HG03108 (cell line): ENCODE measurements around the gene CCDC127.

Experiments used
- ATAC-seq: cut with Tn5 transposase; IDR thresholded peaks from one replicate; pipeline ENCODE4 v1.9.1; 2021; ENCODE audit warnings: moderate library complexity; ENCODE audit not compliant: unreplicated experiment

The CCDC127 gene

GRCh38 chr5:160921-161802 is 56.8 kb downstream of the CCDC127 start:
- no peak for ATAC-seq

- ATAC-seq = no peak
Measured at GRCh38 chr5:160173-160510, 57.8 kb downstream of the CCDC127 start.

GRCh38 chr5:159448-160172 is 58.3 kb downstream of the CCDC127 start:
- no peak for ATAC-seq

DNA sequence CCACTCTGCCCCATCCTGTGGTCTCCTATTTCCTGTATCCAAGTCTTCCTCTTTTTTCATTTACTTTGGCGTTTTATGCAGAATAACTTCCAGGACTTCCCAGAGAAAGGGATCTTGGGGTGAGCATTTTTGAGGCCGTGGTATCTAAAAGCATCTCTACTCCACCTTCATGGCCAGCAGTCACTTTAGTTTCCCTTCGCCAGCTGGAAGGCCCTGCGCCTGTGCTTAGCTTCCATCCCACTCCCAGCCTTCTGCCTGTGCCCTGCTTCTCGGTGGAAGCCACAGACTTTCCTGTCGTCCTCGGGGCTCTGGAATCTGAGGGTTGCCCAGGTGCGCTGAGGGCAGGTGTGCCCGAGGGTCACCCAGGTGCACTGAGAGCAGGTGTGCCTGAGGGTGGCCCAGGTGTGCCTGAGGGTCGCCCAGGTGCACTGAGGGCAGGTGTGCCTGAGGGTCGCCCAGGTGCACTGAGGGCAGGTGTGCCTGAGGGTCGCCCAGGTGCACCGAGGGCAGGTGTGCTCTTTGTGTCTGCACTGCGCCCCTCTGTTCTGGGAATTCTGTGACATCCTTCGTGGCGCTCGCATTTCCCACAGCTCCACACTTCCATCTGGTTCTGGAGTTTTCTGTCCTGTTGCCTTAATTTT is 59.0 kb downstream of the CCDC127 start:
- ATAC-seq = no peak

- no peak for ATAC-seq
Measured at GRCh38 chr5:157801-158200, 60.2 kb downstream of the CCDC127 start.

DNA sequence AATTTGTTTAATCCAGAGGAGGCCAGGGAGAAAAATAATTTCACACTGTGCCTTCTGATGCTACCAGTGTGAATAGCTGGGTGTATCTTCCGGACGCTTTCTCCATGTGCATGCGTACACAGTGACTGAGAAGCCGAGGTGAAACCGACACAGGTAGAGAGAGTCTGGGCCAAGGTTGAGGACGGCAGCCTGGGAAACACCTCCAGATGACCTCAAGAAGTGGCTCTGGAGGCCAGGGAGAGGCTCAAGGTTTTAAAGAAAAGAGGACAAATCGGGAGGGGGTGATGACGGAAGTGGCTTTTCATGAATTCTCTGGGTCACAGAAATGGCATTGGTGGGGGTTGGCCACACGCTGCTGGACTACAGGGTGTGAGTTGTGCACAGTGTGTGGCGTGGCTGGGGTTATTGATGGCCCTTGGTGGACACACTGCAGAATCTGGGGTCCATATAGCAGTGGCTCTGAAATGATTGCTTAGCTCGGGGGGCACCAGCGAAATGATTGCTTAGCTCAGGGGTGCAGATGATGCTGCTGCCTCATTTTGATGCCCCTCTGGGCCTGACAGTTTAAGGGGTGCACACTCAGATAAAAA is 60.7 kb downstream of the CCDC127 start:
- no peak for ATAC-seq

- no peak for ATAC-seq
Measured at GRCh38 chr5:156411-157072, 61.4 kb downstream of the CCDC127 start.

DNA sequence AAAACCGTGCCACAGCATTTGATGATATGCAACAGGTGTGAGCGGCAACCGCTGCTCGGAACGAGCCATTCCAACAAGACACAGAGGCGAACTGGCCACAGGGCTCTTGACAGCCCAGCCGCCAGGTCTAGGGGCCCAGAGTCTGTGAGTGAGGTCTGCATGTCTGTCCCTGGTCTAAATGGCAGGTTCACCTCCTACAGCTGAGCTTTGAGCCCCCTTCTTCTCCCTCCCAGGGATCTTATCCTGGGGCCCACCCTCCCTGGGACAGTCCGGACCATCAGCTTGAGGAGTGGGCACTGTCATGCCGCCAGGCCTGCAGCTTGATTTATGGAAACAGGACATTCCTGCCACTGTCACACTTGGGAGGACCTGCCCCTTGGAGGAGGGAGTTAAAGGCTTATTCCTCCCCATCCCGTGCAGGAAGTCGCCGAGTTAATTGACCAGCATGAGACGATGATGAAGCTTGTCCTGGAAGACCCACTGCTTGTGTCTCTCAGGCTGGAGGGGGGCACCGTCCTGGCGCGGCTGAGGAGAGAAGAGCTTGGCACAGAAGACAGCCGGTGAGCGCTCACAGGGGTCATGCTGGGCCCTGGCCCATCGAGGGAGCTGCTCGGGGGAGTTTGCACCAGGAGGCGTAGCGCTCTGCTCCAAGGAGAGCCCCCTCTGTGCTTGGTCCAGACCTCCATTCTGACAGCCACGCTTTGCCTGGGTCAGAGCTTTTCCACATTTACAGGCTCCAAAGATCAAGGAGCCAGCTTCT is 62.1 kb downstream of the CCDC127 start:
- ATAC-seq = no peak

GRCh38 chr5:154826-155225 is 63.1 kb downstream of the CCDC127 start:
- ATAC-seq = no peak

- ATAC-seq = no peak
Measured at GRCh38 chr5:154236-154635, 63.7 kb downstream of the CCDC127 start.

GRCh38 chr5:153256-153655 is 64.7 kb downstream of the CCDC127 start:
- ATAC-seq = no peak

- no peak for ATAC-seq
Measured at GRCh38 chr5:152077-152476, 65.9 kb downstream of the CCDC127 start.

DNA sequence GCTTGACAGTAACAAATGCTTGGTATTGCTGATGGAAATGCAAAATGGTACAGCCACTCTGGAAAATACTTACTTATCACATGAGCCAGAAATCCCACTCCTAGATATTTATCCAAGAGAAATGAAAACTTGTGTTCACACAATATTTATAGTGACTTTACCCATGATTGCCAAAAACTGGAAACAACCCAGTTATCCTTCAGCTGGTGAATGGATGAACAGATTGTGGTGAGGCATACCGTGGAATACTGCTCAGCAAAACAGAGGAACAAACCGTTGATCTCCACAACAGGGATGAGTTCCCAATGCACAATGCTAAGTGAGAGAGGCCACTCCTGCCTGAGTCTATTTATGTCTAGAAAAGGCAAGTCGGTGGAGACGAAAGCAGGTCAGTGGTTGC is 67.2 kb downstream of the CCDC127 start:
- ATAC-seq = no peak

DNA sequence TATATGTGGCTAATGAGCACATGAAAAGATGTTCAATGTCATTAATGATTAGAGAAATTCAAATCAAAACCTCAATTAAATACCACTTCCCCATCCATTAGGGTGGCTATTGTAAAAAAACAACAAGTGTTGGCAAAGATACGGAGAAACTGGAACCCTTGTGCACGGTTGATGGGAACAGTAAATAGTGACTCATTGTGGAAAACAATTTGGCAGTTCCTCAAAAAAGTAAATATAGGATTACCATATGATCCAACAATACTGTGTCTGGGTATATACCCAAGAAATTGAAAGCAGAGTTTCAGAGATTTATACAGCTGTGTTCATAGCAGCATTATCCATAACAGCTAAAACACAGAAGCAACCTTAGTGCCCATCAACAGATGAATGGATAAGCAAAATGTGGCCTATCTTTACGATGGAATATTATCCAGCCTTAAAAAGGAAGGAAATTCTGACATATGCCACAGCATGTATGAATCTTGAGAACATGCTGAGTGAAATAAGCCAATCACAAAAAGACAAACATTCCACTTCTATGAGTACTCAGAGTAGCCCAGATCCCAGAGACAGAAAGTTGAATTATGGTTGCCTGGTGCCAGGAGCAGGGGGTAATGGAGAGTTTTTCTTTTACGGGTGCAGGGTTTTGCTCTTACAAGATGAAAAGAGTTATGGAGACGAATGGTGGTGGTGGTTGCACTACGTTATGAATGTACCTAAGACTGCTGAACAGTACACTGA is 68.0 kb downstream of the CCDC127 start:
- no peak for ATAC-seq

GRCh38 chr5:147751-148150 is 70.2 kb downstream of the CCDC127 start:
- no peak for ATAC-seq
